HUES64 (cell line): ENCODE measurements around the gene DLX4.

ENCODE experiments used
- H3K27ac ChIP-seq: 2 replicates; pipeline ENCODE4 v1.7.0; 2013; ENCODE audit warnings: low read depth, low read length, inconsistent platforms
- H3K27me3 ChIP-seq: 2 replicates; pipeline ENCODE4 v1.6.1; 2013; ENCODE audit warnings: mild to moderate bottlenecking, low read length; ENCODE audit not compliant: insufficient read depth
- H3K36me3 ChIP-seq: 2 replicates; pipeline ENCODE4 v1.6.1; 2013; ENCODE audit warnings: mild to moderate bottlenecking, low read length; ENCODE audit not compliant: insufficient read depth
- H3K4me1 ChIP-seq: 2 replicates; pipeline ENCODE4 v1.6.1; 2013; ENCODE audit warnings: mild to moderate bottlenecking, low read length, moderate library complexity; ENCODE audit not compliant: insufficient read depth
- H3K4me3 ChIP-seq: 2 replicates; pipeline ENCODE4 v1.5.1; 2013; ENCODE audit warnings: mild to moderate bottlenecking, low read length, moderate library complexity
- H3K9ac ChIP-seq: 2 replicates; pipeline ENCODE4 v1.6.1; 2013; ENCODE audit warnings: mild to moderate bottlenecking, low read depth, low read length
- H3K9me3 ChIP-seq: 2 replicates; pipeline ENCODE4 v1.6.1; 2013; ENCODE audit warnings: low read depth, low read length; ENCODE audit not compliant: insufficient read depth
- WGBS: fragments of 150-250, 120-280 bp; methylation state at CpG from one replicate; pipeline ENCODE4 v1.1.7; 2013; ENCODE audit warnings: missing lambda C conversion rate; 5-methylcytosine and 5-hydroxymethylcytosine counted together

The DLX4 gene

DNA sequence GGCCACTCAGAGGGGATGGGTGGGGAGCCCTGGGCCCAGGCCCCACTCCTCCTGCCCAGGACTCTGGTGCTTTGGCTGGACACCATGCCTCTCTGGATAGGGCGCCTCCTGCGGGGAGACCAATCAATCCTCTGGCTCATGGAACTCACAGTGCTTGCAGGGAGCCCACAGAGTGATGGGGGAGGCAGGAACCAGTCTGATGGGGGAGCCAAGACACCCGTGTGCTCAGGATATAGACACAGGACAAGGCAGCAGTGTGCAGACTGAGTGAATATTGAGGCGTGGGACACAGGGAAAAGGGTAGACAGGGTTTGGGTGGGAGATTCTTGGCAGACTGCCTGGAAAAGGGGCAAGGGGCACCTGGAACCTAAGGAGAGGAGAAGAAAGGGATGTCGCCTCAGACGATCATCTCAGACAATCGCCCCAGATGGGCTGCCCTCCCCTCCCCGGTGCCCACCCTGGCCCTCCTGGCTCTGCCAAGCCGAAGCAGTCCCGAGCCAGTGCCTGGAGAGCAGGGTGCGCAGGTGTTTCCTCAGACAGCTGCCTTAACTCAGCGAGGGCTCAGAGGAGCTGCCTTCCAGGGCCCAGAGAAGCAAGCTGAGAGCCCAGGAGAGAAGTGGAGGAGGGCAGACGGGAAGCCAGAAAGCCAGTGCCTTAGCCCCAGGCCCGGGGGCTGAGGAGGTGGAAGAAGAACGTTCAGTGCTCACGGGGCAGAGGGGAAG is 37.4 kb upstream of the DLX4 start:
- Histone ChIP-seq H3K4me3 (no peak overlapping the region), H3K9me3 (no peaks in the 10 kb centered on the region), H3K9ac (no peak overlapping the region), H3K27me3 (0 out of 2 replicates have a peak, but pooled peaks cover 5% of the 10 kb centered on the region), H3K4me1 (no peaks in the 10 kb centered on the region), H3K27ac (no peak overlapping the region), H3K36me3 (no peaks in the 10 kb centered on the region)
- WGBS = 88% methylated on average over 16 of the region's 16 CpGs

- 0 out of 2 replicates have a peak, but pooled peaks cover 5% of the 10 kb centered on the region for H3K27me3 ChIP-seq
These were observed 36.8 kb upstream of the DLX4 start for GRCh38 chr17:49932138-49932723.

GRCh38 chr17:49932901-49933300 is 36.1 kb upstream of the DLX4 start:
- Histone ChIP-seq H3K36me3 (no peaks in the 10 kb centered on the region), H3K27ac (no peak overlapping the region), H3K4me3 (no peak overlapping the region), H3K9me3 (no peaks in the 10 kb centered on the region), H3K4me1 (no peaks in the 10 kb centered on the region), H3K27me3 (0 out of 2 replicates have a peak, but pooled peaks cover 5% of the 10 kb centered on the region), H3K9ac (no peak overlapping the region)
- 96% methylated on average over 6 of the region's 6 CpGs for WGBS

More at GRCh38 chr17:49932138-49932723, 36.8 kb upstream of the DLX4 start:
- Histone ChIP-seq H3K4me1 (no peaks in the 10 kb centered on the region), H3K9me3 (no peaks in the 10 kb centered on the region), H3K9ac (no peak overlapping the region), H3K4me3 (no peak overlapping the region), H3K36me3 (no peaks in the 10 kb centered on the region), H3K27ac (no peak overlapping the region)
- WGBS = 91% methylated on average over 17 of the region's 17 CpGs

DNA sequence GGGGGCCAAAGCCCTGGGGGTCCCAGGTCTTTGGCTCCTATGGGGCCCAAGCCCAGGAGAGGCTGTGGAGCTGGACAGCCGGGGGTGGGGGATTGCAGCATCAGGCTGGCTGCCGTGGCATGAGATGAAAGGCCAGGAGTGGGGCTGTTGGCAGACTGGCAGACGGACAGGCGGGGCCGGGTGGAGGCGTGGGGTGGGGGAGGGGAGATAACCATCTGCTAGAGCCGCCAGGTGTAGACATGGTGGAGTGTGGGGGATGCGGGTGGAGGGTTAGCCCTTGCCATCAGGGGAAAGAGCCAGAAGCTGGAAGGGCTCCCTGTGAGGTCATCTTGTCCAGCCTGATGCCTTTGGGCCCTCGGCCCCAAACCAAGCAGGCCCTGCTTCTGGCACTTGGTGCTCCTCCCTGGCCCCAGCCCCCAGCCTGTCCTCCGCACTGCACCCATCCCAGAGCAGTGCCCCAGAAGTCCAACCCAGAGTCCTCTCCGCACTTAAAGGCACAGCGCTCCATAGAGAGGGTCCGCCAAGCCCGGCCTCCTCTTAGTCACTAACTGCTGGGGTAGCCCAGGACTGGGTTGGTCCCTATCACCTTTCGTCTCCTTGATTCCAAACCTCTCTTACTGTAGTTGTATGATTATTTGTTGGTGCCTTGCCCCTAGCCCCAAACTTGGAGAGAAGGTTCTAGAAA is 33.3 kb upstream of the DLX4 start:
- Histone ChIP-seq H3K4me1 (no peaks in the 10 kb centered on the region), H3K36me3 (no peaks in the 10 kb centered on the region), H3K9ac (no peak overlapping the region), H3K9me3 (no peaks in the 10 kb centered on the region), H3K4me3 (no peak overlapping the region), H3K27ac (no peak overlapping the region), H3K27me3 (0 out of 2 replicates have a peak, but pooled peaks cover 6% of the 10 kb centered on the region)
- WGBS = 76% methylated on average over 14 of the region's 15 CpGs

DNA sequence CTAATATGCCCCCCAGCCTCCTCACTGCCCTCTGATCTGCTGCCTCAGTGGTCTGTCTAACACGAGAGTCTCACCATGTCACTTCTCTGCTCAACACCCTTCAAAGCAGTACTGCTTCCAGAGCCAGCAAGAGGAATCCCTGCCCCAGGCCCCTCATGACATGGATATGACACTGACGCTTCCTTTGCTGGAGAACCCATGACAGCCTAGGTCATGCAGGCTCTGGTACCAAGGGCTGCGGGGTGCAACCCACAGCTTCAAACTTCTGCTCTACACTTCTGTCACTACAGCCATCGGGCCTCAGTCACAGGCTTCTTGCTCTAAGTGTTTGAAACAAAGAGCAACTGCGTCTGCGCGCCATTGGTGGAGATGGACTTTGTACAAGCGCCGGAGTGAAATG is 32.6 kb upstream of the DLX4 start:
- Histone ChIP-seq H3K27ac (no peak overlapping the region), H3K36me3 (no peaks in the 10 kb centered on the region), H3K4me3 (no peak overlapping the region), H3K27me3 (peaks cover 7% of the 10 kb centered on the region; the same call in 1 of the 2 replicates), H3K9me3 (no peaks in the 10 kb centered on the region), H3K9ac (no peak overlapping the region), H3K4me1 (no peaks in the 10 kb centered on the region)
- 95% methylated on average over 9 of the region's 9 CpGs for WGBS

DNA sequence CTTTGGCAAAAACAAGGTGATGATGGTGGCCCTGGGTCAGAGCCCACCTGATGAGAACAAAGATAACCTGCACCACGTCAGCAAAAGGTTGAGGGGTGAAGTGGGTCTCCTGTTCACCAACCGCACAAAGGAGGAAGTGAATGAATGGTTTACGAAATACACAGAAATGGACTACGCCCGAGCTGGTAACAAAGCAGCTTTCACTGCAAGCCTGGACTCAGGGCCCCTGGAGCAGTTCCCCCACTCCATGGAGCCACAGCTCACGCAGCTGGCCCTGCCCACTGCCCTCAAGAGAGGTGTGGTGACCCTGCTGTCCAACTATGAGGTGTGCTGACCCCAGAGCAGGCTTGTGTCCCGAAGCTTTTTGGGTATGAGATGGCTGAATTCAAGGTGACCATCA is 29.7 kb upstream of the DLX4 start:
- Histone ChIP-seq H3K27ac (no peak overlapping the region), H3K9me3 (no peaks in the 10 kb centered on the region), H3K9ac (no peak overlapping the region), H3K27me3 (peaks cover 23% of the 10 kb centered on the region), H3K36me3 (no peaks in the 10 kb centered on the region), H3K4me1 (peaks cover 3% of the 10 kb centered on the region; the same call in 1 of the 2 replicates), H3K4me3 (no peak overlapping the region)
- WGBS = 94% methylated on average over 7 of the region's 7 CpGs

GRCh38 chr17:49941427-49941826 is 27.6 kb upstream of the DLX4 start:
- H3K4me3 ChIP-seq = no peak overlapping the region
- H3K9ac ChIP-seq = no peak overlapping the region
- peaks cover 28% of the 10 kb centered on the region for H3K27me3 ChIP-seq
- no peaks in the 10 kb centered on the region for H3K9me3 ChIP-seq
- WGBS = 72% methylated on average over 10 of the region's 10 CpGs
- no peaks in the 10 kb centered on the region for H3K36me3 ChIP-seq
- peaks cover 7% of the 10 kb centered on the region; the same call in 1 of the 2 replicates for H3K4me1 ChIP-seq
- H3K27ac ChIP-seq = no peak overlapping the region

DNA sequence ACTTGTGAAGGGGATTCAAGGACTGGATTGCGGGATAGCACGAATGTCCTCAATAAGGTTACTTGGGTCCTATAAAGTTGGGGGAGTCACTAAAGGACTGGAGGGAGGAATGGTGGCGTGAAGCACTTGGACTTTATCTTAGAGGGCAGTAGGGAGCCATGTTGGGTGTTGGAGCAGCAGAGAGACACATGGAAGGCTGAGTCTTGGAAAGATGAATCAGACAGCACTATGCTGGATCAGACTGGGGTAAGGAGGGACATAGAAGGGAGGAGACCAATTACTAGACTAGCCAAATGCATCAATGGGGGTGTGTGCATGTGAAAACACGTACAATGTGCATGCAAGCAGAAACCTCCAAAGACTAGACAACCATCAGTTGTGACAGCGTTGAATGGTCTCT is 26.0 kb upstream of the DLX4 start:
- Histone ChIP-seq H3K4me1 (peaks cover 7% of the 10 kb centered on the region; the same call in 1 of the 2 replicates), H3K27ac (no peak overlapping the region), H3K36me3 (no peaks in the 10 kb centered on the region), H3K27me3 (peaks cover 27% of the 10 kb centered on the region), H3K9ac (no peak overlapping the region), H3K4me3 (no peak overlapping the region), H3K9me3 (no peaks in the 10 kb centered on the region)
- WGBS = 87% methylated on average over 5 of the region's 5 CpGs

GRCh38 chr17:49944273-49944870 is 24.6 kb upstream of the DLX4 start:
- Histone ChIP-seq H3K9me3 (no peaks in the 10 kb centered on the region), H3K4me3 (no peak overlapping the region), H3K9ac (no peak overlapping the region), H3K27me3 (peaks cover 23% of the 10 kb centered on the region), H3K4me1 (peaks cover 7% of the 10 kb centered on the region; the same call in 1 of the 2 replicates), H3K36me3 (no peaks in the 10 kb centered on the region), H3K27ac (no peak overlapping the region)
- WGBS = 47% methylated on average over 26 of the region's 26 CpGs

DNA sequence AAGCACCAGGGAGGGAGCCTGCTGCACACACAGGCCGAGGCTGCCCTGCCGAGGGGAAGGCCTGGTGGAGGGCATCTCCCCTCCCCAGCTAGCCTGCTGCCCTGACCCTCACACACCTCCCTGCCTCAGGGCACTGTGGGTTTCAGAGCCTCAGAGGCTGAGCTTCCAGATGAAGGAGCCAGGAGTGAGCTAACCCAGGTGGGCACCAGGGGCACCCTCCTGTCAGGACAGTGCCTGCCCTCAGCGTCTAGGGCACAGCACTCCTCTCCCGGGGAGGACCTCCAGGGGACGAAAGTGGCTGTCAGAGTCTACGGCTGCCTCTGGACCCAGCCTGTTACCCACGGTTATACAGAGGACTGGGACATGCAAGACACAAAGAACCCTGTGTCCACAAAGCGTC is 22.8 kb upstream of the DLX4 start:
- H3K27me3 ChIP-seq = peaks cover 25% of the 10 kb centered on the region
- no peak overlapping the region for H3K9ac ChIP-seq
- H3K9me3 ChIP-seq = no peaks in the 10 kb centered on the region
- peaks cover 7% of the 10 kb centered on the region; the same call in 1 of the 2 replicates for H3K4me1 ChIP-seq
- H3K4me3 ChIP-seq = no peak overlapping the region
- no peaks in the 10 kb centered on the region for H3K36me3 ChIP-seq
- WGBS = 84% methylated on average over 8 of the region's 8 CpGs
- H3K27ac ChIP-seq = no peak overlapping the region
